Osteoblast (primary cell): Measurements from ENCODE around the gene COLEC12. TPM values are rescaled to one million over a fixed set of nuclear protein-coding genes. Genes with fewer than 3 reads are reported as not detected.

Experiments
- DNase-seq: peaks from one replicate; pipeline ENCODE4 v3.0.0; 2011; ENCODE audit warnings: low spot score, mixed read lengths; ENCODE audit not compliant: insufficient read length; ENCODE audit errors: missing footprints
- H2AFZ ChIP-seq: 2 replicates; pipeline ENCODE4 v1.6.0; 2011; ENCODE audit warnings: mild to moderate bottlenecking, low read length
- H3K27ac ChIP-seq: 2 replicates; pipeline ENCODE4 v1.5.1; 2011; ENCODE audit warnings: mild to moderate bottlenecking, low read depth, low read length, moderate library complexity
- H3K27me3 ChIP-seq: 2 replicates; pipeline ENCODE4 v1.6.0; 2012; ENCODE audit warnings: mild to moderate bottlenecking, control low read depth, inconsistent platforms, low read length, moderate library complexity; ENCODE audit not compliant: insufficient read depth
- H3K36me3 ChIP-seq: 2 replicates; pipeline ENCODE4 v1.5.1; 2011; ENCODE audit warnings: mild to moderate bottlenecking, low read length, control low read depth, moderate library complexity; ENCODE audit not compliant: insufficient read depth
- H3K4me1 ChIP-seq: 2 replicates; pipeline ENCODE4 v1.5.1; 2011; ENCODE audit warnings: mild to moderate bottlenecking, low read length, control low read depth, moderate library complexity; ENCODE audit not compliant: insufficient read depth
- H3K4me2 ChIP-seq: 2 replicates; pipeline ENCODE4 v1.6.0; 2011; ENCODE audit warnings: mild to moderate bottlenecking, low read length; ENCODE audit not compliant: insufficient read depth
- H3K4me3 ChIP-seq: fragments of 200-600 bp; sonication (generic); 3 replicates; pipeline ENCODE4 v1.5.1; 2012; ENCODE audit warnings: mild to moderate bottlenecking, low read length, inconsistent platforms; ENCODE audit not compliant: insufficient read depth
- H3K79me2 ChIP-seq: 2 replicates; pipeline ENCODE4 v1.6.0; 2012; ENCODE audit warnings: mild to moderate bottlenecking, low read length, control low read depth, inconsistent platforms; ENCODE audit not compliant: insufficient read depth
- H3K9me3 ChIP-seq: 2 replicates; pipeline ENCODE4 v1.5.1; 2011; ENCODE audit warnings: low read depth, low read length, control low read depth
- H4K20me1 ChIP-seq: 2 replicates; pipeline ENCODE4 v1.6.0; 2012; ENCODE audit warnings: mild to moderate bottlenecking, low read length, control low read depth; ENCODE audit not compliant: insufficient read depth
- total RNA-seq: library from RNA; depleted of rRNA; stranded (reverse); fragments of >200 nt; gene quantifications from 2 replicates; pipeline ENCODE4 v1.2.3, GENCODE V29; 2012
- TF ChIP-seq, protein P1 (sequence below): IDR thresholded peaks from 2 replicates; pipeline ENCODE4 v1.5.1; 2011; ENCODE audit warnings: mild to moderate bottlenecking, low read depth, low read length, moderate library complexity; ENCODE audit errors: extremely low read depth

Gene COLEC12
- total RNA-seq, 1 donor = 38.0 TPM

- H3K4me1 ChIP-seq = peaks cover 5% of the 10 kb centered on the region
Observed at GRCh38 chr18:273525-273924, 227.0 kb downstream of the COLEC12 start.

GRCh38 chr18:272650-273049 lies 227.9 kb downstream of the COLEC12 start:
- TF ChIP-seq, protein P1, sequence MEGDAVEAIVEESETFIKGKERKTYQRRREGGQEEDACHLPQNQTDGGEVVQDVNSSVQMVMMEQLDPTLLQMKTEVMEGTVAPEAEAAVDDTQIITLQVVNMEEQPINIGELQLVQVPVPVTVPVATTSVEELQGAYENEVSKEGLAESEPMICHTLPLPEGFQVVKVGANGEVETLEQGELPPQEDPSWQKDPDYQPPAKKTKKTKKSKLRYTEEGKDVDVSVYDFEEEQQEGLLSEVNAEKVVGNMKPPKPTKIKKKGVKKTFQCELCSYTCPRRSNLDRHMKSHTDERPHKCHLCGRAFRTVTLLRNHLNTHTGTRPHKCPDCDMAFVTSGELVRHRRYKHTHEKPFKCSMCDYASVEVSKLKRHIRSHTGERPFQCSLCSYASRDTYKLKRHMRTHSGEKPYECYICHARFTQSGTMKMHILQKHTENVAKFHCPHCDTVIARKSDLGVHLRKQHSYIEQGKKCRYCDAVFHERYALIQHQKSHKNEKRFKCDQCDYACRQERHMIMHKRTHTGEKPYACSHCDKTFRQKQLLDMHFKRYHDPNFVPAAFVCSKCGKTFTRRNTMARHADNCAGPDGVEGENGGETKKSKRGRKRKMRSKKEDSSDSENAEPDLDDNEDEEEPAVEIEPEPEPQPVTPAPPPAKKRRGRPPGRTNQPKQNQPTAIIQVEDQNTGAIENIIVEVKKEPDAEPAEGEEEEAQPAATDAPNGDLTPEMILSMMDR = no peak
- no peak for DNase-seq
- no peak overlapping the region for H3K4me2 ChIP-seq

More at GRCh38 chr18:273525-273924, 227.0 kb downstream of the COLEC12 start:
- Histone ChIP-seq H4K20me1 (no peaks in the 10 kb centered on the region), H3K27me3 (no peaks in the 10 kb centered on the region), H3K4me3 (no peak overlapping the region), H3K9me3 (no peaks in the 10 kb centered on the region), H3K4me2 (no peak overlapping the region), H3K36me3 (no peaks in the 10 kb centered on the region), H2AFZ (no peak overlapping the region), H3K79me2 (no peaks in the 10 kb centered on the region), H3K27ac (no peak overlapping the region)
- DNase-seq = no peak
- TF ChIP-seq, protein P1 = no peak

GRCh38 chr18:269480-270095 lies 230.9 kb downstream of the COLEC12 start:
- Histone ChIP-seq H3K79me2 (peaks cover 25% of the 10 kb centered on the region), H3K27ac (no peak overlapping the region), H3K4me3 (no peak overlapping the region), H3K36me3 (peaks cover 3% of the 10 kb centered on the region), H2AFZ (no peak overlapping the region), H3K27me3 (no peaks in the 10 kb centered on the region), H3K9me3 (no peaks in the 10 kb centered on the region), H3K4me1 (peaks cover 11% of the 10 kb centered on the region), H4K20me1 (no peaks in the 10 kb centered on the region), H3K4me2 (no peak overlapping the region)
- DNase-seq = no peak
- TF ChIP-seq, protein P1 = no peak

More at GRCh38 chr18:272650-273049, 227.9 kb downstream of the COLEC12 start:
- H2AFZ ChIP-seq = no peak overlapping the region
- H3K9me3 ChIP-seq = no peaks in the 10 kb centered on the region
- H3K4me1 ChIP-seq = peaks cover 5% of the 10 kb centered on the region
- H3K36me3 ChIP-seq = no peaks in the 10 kb centered on the region
- H3K79me2 ChIP-seq = peaks cover 2% of the 10 kb centered on the region
- no peak overlapping the region for H3K27ac ChIP-seq
- no peaks in the 10 kb centered on the region for H4K20me1 ChIP-seq
- no peak overlapping the region for H3K4me3 ChIP-seq
- no peaks in the 10 kb centered on the region for H3K27me3 ChIP-seq

- Histone ChIP-seq H3K4me1 (peaks cover 11% of the 10 kb centered on the region), H3K4me3 (peak within 1 kb of the TSS; percentile 92), H3K36me3 (peaks cover 17% of the 10 kb centered on the region), H4K20me1 (no peaks in the 10 kb centered on the region), H3K27ac (peak within 1 kb of the TSS; percentile 97), H3K4me2 (peak within 1 kb of the TSS; percentile 100), H3K9me3 (no peaks in the 10 kb centered on the region), H3K27me3 (no peaks in the 10 kb centered on the region), H3K79me2 (peaks cover 25% of the 10 kb centered on the region), H2AFZ (peak within 1 kb of the TSS; percentile 93)
- TF ChIP-seq, protein P1 = no peak
- DNase-seq = peak; percentile 96
Observed at GRCh38 chr18:267688-268552, 232.6 kb downstream of the COLEC12 start, which contains the start of gene THOC1. Gene THOC1, minus strand, starts transcription at chr18:268047. Its CDS starts 28 bp downstream, at chr18:268019.
